NCI-H1436 (cell line): Measurements from ENCODE around the gene IRGQ.
A peak's percentile ranks its signal among the peaks of the same experiment; 100 is the strongest.
"Not testable (repeated sequence)": the region's sequence is repeated elsewhere in the genome, so short reads cannot be mapped to it uniquely, and the experiment has no call there.

Experiments used
- DNase-seq: peaks from one replicate; lab custom pipeline; 2025; lab: John Stamatoyannopoulos, UW

IRGQ gene

DNA sequence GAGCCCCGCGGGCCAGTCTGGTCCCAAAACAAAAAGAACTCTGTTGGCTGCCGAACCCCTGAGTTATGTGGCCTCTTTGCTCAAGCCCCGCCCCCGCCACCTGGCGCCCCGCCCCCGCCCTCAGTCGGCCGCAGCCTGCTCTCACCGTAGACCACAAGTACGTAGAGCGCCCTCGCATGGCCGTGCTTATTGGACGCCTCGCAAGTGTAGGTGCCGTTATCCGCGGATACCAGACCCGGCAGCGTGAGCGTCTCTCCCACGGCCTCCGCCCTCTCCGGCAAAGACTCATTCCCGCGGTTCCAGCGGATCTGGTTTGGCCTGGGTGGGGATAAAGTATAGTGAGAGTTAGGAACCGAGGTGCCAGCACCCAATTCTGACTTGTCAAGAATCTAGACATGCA lies 29.0 kb upstream of the IRGQ start:
- no peak for DNase-seq

DNA sequence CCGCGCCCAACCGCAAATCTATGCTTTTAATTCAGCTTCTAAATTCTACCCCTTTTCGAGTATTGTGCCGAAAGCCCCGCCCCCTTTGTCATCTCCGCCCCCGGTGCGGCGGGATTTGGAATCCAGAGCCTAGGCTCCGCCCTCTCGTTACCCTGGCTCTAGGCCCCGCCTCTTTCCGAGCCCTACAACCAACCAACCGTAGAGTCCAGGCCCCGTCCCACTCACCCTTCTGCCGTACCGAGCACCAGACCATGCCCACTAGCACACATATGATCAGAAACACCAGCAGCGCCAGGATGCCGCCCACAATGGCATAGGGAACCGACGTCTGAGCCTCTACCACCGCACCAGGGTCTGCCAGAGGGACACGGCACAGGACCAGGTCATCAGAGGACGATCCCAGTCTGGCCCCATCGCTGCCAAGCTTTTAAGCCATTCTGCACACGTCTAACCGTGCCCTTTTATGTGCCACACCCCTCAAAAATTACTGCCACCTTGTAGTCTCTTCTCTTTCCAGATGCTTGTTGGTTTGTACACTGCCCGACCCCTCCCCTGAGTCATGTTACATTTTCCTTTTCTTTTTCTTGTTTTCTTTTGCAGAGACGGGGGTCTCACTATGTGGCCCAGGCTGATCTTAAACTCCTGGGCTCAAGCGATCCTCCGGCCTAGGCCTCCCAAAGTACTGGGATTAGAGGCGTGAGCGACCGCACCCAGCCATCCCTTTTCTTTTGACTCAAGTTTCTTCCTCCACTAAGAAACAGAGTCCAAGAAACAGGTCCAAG lies 28.1 kb upstream of the IRGQ start:
- no peak for DNase-seq

DNA sequence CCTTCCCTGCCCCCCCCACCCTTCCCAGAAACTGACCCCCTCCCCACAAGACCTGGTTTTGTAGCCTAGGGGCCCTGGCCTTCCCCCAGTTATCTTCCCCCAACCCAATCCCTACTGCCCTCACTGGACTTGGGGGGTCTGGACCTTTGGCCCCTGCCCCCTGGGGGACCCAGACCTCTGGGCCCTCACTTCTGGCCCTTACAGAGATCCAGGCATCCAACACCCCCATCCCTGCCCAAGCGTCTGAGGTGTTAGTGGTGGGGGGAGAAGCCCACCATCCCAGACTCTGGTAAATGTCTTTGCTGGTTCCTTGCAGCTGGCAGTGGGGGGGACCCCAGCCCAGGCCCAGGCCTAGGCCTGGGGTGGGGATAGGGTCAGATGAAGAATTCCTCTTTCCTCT lies 27.0 kb upstream of the IRGQ start:
- DNase-seq: no peak

DNA sequence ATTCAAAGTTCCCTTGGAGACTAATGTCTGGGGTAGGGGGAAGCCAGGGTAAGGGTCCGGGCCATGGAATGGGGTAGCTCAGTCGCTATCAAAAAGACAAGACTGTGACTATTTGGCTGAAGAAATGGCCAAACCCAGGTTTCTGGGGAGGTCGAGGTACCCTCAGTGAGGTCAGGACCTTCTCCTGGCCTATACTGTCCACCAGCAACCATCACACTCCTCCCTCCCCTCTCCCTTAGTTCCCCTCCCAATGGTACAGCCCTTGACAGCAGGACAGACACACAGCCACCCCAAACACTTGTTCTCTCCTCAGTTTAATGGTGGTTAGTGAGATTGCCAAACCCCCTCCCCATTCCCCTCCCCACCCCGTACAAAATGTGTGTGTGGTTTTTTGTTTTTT lies 26.1 kb upstream of the IRGQ start:
- DNase-seq: no peak

DNA sequence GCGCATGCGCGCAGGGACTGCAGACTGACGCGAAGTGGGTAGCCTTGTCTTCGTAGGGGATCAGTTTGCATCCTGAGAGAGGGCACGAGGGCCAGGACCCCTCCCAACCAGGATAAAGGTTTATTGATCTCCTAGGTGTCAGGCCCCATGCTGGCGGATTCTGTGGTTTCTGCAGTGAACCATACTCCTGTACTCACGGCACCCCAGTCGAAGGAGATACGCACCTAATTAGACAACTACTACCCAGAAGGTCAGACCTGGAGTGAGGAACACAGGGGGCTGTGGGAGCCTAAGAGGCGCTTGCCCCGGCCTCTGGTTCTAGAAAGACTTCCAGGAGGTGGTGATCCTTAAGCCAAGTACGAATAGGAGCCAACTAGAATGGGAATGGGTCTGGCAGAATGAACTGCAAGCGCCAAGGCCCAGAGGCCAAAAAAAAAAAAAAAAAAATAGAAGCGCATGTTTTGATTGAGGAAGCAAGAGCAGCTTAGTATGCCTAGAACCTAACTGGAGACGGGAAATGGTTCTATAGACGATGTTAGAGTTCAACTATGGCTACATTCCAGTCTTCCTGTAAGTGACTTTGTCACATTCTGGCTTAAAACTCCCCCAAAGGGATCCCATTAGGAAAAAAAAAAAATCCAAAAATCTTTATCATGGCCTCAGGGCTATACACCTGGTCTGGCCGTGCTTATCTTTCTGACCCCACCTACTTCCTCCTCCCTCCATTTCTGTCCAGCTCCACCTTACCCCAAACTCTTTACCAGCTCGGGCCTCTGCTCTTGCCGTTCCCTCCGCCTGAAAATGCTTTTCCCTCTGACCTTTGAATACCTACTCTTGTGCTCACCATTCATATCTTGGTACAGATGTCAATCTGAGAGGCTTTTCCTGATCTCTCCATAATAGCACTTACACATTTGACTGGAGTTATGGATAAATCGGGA lies 24.4 kb upstream of the IRGQ start:
- no peak for DNase-seq

DNA sequence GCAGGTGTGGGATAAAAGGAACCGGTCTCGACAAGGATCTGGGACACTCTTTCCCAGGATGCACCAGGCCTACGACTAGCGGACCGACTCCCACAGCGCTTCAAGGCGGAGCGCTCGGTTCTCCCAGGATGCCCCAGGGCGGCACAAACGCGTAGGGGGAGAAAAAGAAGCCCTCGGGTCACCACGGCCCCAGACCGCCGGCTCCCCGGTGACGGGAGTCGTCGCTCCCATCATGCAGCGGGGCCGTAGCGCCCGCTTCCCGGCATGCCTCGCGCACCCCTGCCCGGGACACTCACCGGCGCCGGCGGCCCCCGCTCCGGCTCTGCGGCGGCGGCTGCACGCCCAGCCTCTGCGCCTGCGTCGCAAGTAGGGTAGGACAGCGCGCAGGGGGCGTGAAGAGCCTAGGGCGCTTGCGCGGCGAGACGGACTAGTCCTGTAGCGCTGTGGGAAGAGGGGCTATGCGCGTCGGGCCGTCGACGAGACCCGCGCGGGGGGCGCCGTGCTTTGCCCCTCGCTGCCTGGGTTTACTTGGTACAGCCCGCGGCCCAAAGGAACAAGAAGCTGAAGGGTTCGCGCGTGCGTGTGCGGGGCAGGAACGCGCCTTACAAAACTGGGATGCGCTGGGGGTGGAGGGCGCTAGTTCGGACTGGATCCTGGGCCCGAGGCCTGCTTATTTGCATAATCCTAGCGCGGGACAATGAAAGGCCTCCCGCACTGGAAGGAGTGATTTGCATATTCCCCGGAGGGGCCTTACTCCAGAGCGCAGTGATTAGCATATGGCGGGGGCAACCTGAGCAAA lies 23.5 kb upstream of the IRGQ start, which contains the start of gene ZNF428:
TSS of gene ZNF428 (minus strand) at position 368 of the 799 bp plus-strand sequence. CDS start 5,325 bp downstream, outside the sequence.
- DNase-seq: peak; percentile 96

DNA sequence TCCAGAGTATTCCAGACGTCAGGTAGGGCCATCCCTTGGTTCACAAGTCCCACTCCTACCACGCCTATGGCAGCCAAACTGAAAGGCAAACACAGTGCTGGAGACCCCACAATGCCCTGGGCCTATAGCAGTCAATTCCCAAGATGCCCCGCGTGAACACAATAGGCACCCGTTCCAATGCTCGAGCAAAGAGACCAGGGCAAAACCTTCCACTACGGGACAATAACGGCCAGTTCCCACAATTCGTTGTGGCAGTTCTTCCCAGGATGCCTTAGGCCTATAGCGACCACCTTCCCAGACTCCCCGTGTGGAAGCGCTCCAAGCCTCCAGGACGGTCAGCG lies 23.0 kb upstream of the IRGQ start:
- peak; percentile 64 for DNase-seq

DNA sequence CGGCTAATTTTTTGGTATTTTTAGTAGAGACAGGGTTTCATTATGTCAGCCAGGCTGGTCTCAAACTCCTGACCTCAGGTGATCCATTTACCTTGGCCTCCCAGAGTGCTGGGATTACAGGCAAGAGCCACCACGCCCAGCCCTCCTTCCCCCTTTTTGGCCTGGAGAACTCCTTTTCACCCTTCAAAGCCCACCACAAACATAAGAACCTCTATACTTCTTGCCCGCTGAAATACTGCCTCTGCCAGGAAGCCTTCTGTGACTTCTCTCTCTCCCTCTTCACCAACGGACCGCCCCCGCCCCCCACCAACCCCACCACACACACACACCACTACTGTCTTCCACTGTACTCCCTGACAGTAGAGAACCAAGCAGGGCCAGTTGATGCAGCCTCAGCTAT lies 21.0 kb upstream of the IRGQ start:
- DNase-seq: no peak

DNA sequence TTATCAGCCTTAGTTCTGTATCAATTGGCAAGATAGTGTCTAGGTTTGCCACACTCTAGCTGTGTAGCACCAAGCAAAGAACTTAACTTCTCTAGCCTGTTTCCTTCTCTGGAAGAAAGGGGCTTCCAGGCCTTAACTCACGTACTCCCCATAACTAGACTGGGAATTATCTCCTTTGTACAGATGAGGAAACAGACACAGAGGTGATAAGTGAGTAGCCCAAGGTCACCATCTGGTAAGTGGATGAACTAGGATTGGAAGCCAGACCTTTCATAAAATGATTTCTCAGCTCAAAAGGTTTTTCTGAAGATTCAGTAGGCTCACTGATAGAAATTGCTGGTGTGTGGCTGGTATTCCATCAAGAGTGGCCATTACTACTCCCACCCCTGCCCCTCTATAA lies 20.4 kb upstream of the IRGQ start:
- no peak for DNase-seq

DNA sequence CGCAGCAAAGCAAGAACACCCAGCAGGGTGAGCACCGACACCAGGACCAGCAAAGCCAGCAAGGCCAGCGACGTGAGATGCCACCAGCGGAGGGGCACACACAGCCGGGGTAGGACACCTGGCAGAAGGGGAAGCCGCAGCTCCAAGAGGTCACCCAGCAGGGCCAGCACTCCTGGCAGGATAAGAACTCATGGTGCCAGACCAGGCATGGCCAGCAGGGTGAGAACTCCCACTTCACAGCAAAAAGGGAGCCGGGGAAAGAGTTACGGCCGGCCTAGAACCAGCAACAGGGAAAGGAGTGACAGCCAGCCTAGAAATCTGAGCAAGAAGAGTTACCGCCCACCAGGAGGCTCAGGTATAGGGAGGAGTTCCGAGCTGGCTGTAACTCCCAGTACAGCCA lies 16.4 kb upstream of the IRGQ start:
- DNase-seq: no peak

DNA sequence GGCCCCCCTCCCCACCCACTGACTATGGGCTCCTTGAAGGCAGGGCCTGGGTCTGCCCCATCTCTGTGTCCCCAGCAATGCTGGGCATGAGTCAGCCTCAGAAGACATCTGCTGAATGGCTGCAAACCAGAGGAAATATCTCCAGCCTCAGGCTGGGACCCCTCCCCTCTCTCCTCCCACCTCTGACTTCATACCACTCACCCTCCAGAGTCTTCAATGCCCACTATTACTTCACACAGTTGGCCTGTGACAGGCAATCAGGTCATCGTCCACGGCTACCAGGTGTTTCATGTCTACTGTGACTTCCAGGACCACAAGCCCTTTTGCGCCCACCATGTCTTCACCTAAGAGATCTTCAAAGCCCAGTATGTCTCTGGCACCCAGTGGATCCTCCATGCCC lies 15.9 kb upstream of the IRGQ start, which contains the start of gene SRRM5:
TSS of gene SRRM5 (plus strand) at position 301 of the 400 bp plus-strand sequence. CDS start at position 335, 34 bp downstream.
- no peak for DNase-seq

DNA sequence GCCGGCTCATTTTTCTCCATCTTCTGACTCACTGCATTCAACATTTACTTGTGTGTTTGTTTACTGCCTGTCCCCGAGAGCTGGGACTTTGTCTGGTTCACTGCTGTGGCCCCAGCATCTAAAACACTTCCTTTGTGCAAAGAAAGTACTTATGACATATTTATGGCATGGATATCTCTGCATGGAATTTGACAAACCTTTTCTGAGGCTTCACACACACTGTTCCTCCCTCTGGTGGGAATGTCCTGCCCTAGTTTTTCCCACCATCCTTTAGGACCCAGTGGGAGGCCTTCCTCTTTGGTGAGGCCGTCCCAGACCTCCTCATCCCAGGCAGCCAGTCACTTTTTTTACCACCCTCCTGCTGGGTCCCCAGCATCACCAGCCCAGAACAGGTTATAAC lies 14.6 kb upstream of the IRGQ start:
- DNase-seq: no peak

DNA sequence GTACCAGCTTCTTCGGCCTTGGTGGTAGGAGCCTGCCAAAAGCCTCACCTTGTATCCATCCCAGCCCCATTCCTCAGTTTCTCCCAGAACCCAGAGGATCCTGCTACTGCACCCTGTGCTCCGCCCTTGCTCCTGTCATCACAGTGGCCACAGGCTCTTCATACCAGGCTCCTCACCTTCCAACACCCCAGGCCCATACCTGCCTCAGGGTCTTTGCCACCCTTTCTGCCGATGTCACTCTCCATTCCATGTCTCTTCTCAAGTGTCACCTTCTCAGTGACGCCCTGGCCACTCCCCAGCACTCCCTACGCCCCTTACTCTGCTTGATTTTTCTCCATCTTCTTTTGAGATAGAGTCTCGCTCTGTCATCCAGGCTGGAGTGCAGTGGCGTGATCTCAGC lies 13.9 kb upstream of the IRGQ start:
- DNase-seq: no peak

DNA sequence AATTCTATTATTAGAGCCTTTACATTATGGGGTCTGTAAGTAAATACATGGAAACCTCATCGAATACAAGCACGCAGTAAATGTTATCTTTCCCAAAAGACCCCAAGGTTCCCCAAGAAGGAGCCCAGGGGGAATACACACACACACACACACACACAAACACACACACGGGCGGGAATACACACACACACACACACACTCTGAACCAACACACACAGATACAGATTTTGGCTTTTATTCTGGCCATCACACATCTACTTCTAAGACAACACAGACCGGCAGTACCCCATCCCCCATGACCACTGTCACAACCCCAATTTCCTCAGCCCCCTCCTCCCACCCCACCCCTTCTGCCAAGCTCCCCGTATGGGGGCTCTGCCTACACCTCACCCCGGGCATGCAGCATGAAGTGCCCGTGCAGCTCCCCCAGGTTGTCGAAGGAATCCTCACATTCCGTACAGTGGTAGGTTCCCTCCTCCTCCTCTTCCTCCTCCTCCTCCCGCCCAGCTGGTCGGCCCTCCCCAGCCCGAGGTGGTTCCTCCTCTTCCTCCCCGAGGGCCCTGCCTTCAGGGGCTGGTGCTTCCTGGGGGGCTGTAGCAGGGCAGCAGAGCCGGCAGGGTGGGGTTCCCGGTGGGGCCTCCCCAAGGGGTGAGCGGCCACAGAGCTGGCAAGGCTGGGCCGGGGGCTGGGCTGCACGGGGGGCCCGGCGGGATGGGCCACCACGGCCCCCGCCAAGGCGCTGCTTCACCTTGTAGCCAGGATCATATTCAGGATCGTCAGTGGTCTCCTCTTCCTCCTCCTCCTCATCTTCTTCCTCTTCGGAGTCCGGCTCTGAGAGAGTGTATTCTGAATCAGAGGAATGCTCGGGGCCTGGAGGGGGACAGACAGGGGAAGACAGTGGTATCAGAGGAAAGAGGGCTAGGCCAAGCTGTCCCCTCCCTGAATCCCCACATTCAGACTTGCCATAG lies 11.6 kb upstream of the IRGQ start:
- no peak for DNase-seq

DNA sequence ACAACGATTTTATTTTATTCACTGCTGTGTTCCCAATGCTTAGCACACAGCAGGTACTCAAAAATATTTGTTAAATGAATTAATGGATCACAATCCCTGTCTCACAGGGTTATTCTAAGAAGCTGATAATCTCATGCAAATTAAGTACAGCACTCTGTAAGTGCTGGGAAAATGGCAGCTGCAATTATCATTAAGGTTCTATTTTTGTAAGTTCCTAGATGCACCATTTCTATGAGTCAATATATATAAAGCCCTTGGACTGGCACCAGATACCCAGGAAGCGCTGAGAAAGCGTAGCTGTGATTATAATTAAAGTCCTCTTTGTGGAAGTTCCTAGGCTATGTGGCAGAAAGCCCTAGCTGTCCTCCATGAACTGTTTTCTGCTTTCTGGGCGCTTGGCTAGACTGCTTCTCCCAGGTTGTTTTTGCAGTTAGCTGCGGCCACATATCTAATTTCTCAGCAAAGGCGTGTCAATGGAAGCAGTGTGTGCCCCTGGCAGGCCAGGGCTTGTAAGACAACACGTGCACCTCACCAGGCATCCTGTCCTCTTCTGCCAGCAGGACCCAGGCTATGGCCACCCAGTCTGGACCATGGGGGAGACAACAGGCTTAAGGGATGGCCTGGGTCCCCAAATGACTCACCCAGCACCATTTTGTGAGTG lies 10.8 kb upstream of the IRGQ start:
- DNase-seq: peak; percentile 49

DNA sequence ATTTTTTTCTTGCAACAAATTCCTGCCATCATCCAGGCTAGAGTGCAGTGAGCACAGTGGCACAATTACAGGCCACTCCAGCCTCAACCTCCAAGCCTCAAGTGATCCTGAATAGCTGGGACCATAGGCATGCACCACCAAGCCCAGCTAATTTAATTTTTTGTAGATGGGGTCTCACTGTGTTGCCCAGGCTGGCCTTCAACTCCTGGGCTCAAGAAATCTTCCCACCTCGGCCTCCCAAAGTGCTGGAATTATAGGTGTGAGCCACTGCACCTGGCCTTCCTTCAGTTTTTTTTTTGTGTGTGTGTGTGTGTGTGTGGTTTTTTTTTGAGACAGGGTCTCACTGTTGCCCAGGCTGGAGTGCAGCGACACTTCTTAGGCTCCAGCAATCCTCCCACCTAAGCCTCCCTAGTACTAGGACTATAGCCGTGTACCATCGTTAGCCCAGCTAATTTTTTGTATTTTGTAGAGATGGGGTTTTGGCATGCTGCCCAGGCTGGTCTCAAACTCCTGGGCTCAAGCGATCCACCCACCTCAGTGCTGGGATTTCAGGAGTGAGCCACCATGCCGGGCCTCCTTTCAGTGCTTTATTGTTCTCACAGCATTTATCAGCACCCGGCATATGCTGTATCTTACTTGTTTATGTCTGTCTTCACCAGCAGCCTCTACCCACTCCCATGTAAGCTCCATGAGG lies 10.1 kb upstream of the IRGQ start:
- peak; percentile 43 for DNase-seq

DNA sequence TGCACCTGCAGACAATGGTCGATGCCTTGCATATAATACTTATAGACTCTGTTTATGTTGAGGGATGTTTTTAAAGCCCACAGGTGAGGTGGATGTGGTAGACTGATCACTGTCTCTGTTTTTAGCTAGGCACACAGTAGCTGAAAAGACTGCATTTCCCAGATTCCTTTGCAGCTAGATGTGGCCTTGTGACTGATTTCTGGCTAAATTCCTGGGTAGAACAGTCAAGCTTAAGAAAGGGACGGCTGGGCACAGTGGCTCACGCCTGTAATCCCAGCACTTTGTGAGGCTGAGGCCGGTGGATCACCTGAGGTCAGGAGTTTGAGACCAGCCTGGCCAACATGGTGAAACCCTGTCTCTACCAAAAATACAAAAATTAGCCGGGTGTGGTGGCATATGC lies 4.4 kb upstream of the IRGQ start:
- not testable (repeated sequence) for DNase-seq

DNA sequence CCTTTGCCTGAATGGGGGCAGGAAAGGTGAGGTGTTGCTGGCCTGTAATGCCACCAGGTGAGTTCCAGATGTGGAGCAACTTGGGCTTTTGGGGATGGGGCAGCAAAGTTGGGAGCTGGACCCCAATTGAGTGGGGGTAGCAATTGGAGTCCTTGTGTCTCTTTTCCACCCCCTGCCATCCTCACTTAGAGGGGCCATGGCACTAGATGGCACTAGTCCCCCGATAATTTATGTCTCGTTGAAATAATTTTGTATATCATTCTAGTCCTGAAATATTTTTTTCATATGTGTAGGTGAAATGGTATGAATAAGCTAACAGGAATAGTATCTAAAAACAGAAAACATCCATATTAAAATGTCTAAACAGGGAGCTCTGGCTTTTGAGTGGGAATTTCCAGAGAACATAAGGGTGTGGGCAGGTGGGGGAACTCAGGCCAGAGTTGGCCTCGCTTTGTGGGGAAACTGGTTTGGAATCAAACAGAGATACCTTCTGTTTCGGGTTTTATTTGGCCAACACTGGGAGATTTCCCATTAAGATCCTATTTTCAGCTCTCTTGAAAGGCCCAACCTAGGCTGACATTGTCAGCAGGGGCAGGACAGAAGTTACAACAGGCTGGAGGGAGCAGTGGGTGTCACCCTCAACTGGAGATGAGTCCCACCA lies 3.8 kb upstream of the IRGQ start:
- DNase-seq: no peak
